ENCODE results near the gene CBX7. TPM values are rescaled to one million over a fixed set of nuclear protein-coding genes. Genes with fewer than 3 reads are reported as not detected.

Gene CBX7
- total and polyA plus RNA-seq, 2 experiments from 2014 or later, result 2.5 to 10.4 TPM

- Histone ChIP-seq H3F3A (ENCODE audit: insufficient read depth) (peaks cover 8% of the 10 kb centered on the region; the same call in 1 of the 2 replicates), H3K4me1 (ENCODE audit: insufficient read depth) (no peaks in the 10 kb centered on the region), H3K36me3 (ENCODE audit: low read depth) (no peaks in the 10 kb centered on the region), H3K9ac (no peak overlapping the region), H3K79me2 (ENCODE audit: insufficient read depth) (no peaks in the 10 kb centered on the region), H4K20me1 (ENCODE audit: insufficient read depth) (no peaks in the 10 kb centered on the region), H3K4me2 (ENCODE audit: unreplicated experiment) (no peak overlapping the region), H3K27ac (no peak overlapping the region), H3K9me3 (ENCODE audit: low read depth) (no peaks in the 10 kb centered on the region), H2AFZ (no peak overlapping the region), H3K9me2 (ENCODE audit: insufficient read depth) (no peaks in the 10 kb centered on the region), H3K27me3 (replicated peaks; ENCODE audit: insufficient read depth) (peaks cover 25% of the 10 kb centered on the region), H3K4me3 (no peak overlapping the region)
- WGBS, 2 experiments (ENCODE audit: low coverage in 1 of 2, low lambda C conversion rate in 2 of 2, missing lambda C conversion rate in 2 of 2), result 74 to 80% methylated on average over 18 of the region's 18 CpGs
- TF ChIP-seq EZH2phosphoT487 (IDR thresholded peaks at IDR 0.05; ENCODE audit: insufficient read depth, low read depth), result no peak
- no peak for TF ChIP-seq EZH2 (IDR thresholded peaks at IDR 0.05; ENCODE audit: insufficient read depth, poor library complexity, severe bottlenecking)
- in situ Hi-C loops (cut with MboI), result loop anchor here (10.0 kb wide), 1 partner anchor 359 kb away; no protein-coding TSS in a partner anchor
- no peak for DNase-seq
Observed at GRCh38 chr22:39155421-39155820, 2.9 kb upstream of the CBX7 start.

DNA sequence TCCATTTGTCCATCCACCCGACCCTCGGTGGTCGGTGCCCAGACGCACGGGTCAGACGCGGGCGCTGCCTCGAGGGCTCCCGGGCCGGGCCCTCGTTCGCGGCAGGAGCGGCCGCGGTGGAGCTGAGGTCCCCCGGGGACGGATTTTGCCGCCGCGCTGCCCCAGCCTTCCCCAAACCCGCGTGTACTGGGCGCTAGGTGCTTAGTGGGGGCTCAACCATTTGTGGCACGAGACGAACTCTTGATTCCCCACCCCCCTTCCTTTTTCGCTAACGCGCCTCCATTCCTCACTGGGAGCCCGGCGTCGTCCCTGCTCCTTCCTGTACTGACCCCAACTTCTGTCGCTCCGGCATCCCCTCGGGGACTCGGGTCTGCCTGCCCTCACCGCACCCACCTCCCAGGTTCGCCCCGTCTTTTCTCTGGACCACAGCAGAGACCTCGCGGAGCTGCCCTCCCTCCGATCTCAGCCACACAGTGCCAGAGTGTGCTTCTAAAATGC, 789 bp upstream of the CBX7 start:
- H4K20me1 ChIP-seq (ENCODE audit: insufficient read depth), result no peaks in the 10 kb centered on the region
- peak overlapping the region; percentile 75 for H2AFZ ChIP-seq
- no peaks in the 10 kb centered on the region for H3K4me1 ChIP-seq (ENCODE audit: insufficient read depth)
- no peak overlapping the region for H3K27ac ChIP-seq
- WGBS, 2 experiments (ENCODE audit: low coverage in 1 of 2, low lambda C conversion rate in 2 of 2, missing lambda C conversion rate in 2 of 2), result 8 to 10% methylated on average over 36 to 43 of the region's 43 CpGs
- no peaks in the 10 kb centered on the region for H3K79me2 ChIP-seq (ENCODE audit: insufficient read depth)
- peak; percentile 25 for DNase-seq
- H3K4me3 ChIP-seq, result peak overlapping the region; percentile 60
- TF ChIP-seq EZH2phosphoT487 (IDR thresholded peaks at IDR 0.05; ENCODE audit: insufficient read depth, low read depth), result no peak
- TF ChIP-seq EZH2 (IDR thresholded peaks at IDR 0.05; ENCODE audit: insufficient read depth, poor library complexity, severe bottlenecking), result no peak
- peak overlapping the region; percentile 64 for H3K9ac ChIP-seq
- no peaks in the 10 kb centered on the region for H3K36me3 ChIP-seq (ENCODE audit: low read depth)
- H3K4me2 ChIP-seq (ENCODE audit: unreplicated experiment), result peak overlapping the region; percentile 46
- no peaks in the 10 kb centered on the region for H3K9me2 ChIP-seq (ENCODE audit: insufficient read depth)
- H3K27me3 ChIP-seq (replicated peaks; ENCODE audit: insufficient read depth), result peaks cover 25% of the 10 kb centered on the region
- in situ Hi-C loops (cut with MboI), result loop anchor here (10.0 kb wide), 1 partner anchor 362 kb away; no protein-coding TSS in a partner anchor
- H3F3A ChIP-seq (ENCODE audit: insufficient read depth), result peaks cover 8% of the 10 kb centered on the region; the same call in 1 of the 2 replicates
- no peaks in the 10 kb centered on the region for H3K9me3 ChIP-seq (ENCODE audit: low read depth)

DNA sequence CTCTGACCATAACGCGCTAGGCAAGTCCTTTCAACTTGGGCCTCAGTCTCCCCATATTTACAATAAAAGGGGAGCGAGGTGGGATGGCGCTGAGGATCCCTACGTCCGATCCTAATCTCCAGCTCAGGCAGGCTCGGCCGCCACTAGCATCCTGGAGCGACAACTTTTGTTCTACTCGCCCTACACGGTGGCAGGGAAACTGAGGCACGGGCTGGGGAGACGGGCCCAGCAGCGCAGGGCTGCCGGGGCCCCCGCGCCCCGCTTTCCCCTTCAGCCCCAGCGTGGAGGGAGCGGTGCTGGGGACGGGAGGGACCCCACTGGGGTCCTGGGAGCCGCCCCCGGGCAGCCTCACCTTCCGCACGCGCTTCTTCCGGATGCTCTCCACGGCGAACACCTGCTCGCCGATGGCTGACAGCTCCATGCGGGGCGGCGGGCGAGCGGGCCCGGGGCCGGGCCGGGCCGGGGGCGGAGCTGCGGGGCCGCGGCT, 413 bp downstream of the CBX7 start:
- H3K27ac ChIP-seq, result no peak overlapping the region

GRCh38 chr22:39151329-39151975, 1.0 kb downstream of the CBX7 start:
- Histone ChIP-seq H2AFZ (peak overlapping the region; percentile 79), H3K4me2 (ENCODE audit: unreplicated experiment) (peak overlapping the region; percentile 86), H3F3A (ENCODE audit: insufficient read depth) (peaks cover 8% of the 10 kb centered on the region; the same call in 1 of the 2 replicates), H3K9me2 (ENCODE audit: insufficient read depth) (no peaks in the 10 kb centered on the region), H3K36me3 (ENCODE audit: low read depth) (no peaks in the 10 kb centered on the region), H3K4me3 (peak overlapping the region; percentile 60), H3K27me3 (replicated peaks; ENCODE audit: insufficient read depth) (peaks cover 25% of the 10 kb centered on the region), H3K9ac (peak overlapping the region; percentile 76), H3K9me3 (ENCODE audit: low read depth) (no peaks in the 10 kb centered on the region), H4K20me1 (ENCODE audit: insufficient read depth) (no peaks in the 10 kb centered on the region), H3K27ac (no peak overlapping the region), H3K4me1 (ENCODE audit: insufficient read depth) (no peaks in the 10 kb centered on the region), H3K79me2 (ENCODE audit: insufficient read depth) (no peaks in the 10 kb centered on the region)
- in situ Hi-C loops (cut with MboI), result loop anchor here (10.0 kb wide), 1 partner anchor 363 kb away; no protein-coding TSS in a partner anchor
- no peak for TF ChIP-seq EZH2 (IDR thresholded peaks at IDR 0.05; ENCODE audit: insufficient read depth, poor library complexity, severe bottlenecking)
- no peak for TF ChIP-seq EZH2phosphoT487 (IDR thresholded peaks at IDR 0.05; ENCODE audit: insufficient read depth, low read depth)
- 27 to 28% methylated on average over 11 to 15 of the region's 16 CpGs for WGBS, 2 experiments (ENCODE audit: low coverage in 1 of 2, low lambda C conversion rate in 2 of 2, missing lambda C conversion rate in 2 of 2)
- DNase-seq, result peak; percentile 23

More for the DNA sequence above, 413 bp downstream of the CBX7 start:
- Histone ChIP-seq H3F3A (ENCODE audit: insufficient read depth) (peaks cover 8% of the 10 kb centered on the region; the same call in 1 of the 2 replicates), H3K27me3 (replicated peaks; ENCODE audit: insufficient read depth) (peaks cover 25% of the 10 kb centered on the region), H3K36me3 (ENCODE audit: low read depth) (no peaks in the 10 kb centered on the region), H3K79me2 (ENCODE audit: insufficient read depth) (no peaks in the 10 kb centered on the region), H3K4me2 (ENCODE audit: unreplicated experiment) (peak overlapping the region; percentile 86), H3K9me3 (ENCODE audit: low read depth) (no peaks in the 10 kb centered on the region), H3K9ac (peak overlapping the region; percentile 76), H3K4me3 (peak overlapping the region; percentile 60), H2AFZ (peak overlapping the region; percentile 79), H4K20me1 (ENCODE audit: insufficient read depth) (no peaks in the 10 kb centered on the region), H3K9me2 (ENCODE audit: insufficient read depth) (no peaks in the 10 kb centered on the region), H3K4me1 (ENCODE audit: insufficient read depth) (no peaks in the 10 kb centered on the region)
- WGBS, 2 experiments (ENCODE audit: low coverage in 1 of 2, low lambda C conversion rate in 2 of 2, missing lambda C conversion rate in 2 of 2), result 7 to 13% methylated on average over 19 to 27 of the region's 44 CpGs
- TF ChIP-seq EZH2phosphoT487 (IDR thresholded peaks at IDR 0.05; ENCODE audit: insufficient read depth, low read depth) (no peak), EZH2 (IDR thresholded peaks at IDR 0.05; ENCODE audit: insufficient read depth, poor library complexity, severe bottlenecking) (no peak)
- DNase-seq, result no peak
- in situ Hi-C loops (cut with MboI), result loop anchor here (10.0 kb wide), 1 partner anchor 363 kb away; no protein-coding TSS in a partner anchor
